Ectodermal cell (in vitro differentiated cells): ENCODE data around the gene SEPTIN1.

ENCODE experiments used
- H3K27ac ChIP-seq: 2 replicates; pipeline ENCODE4 v1.7.0; 2013; ENCODE audit warnings: mild to moderate bottlenecking, low read depth, low read length; ENCODE audit not compliant: insufficient read depth, poor library complexity, severe bottlenecking
- H3K27me3 ChIP-seq: 2 replicates; pipeline ENCODE4 v1.7.0; 2013; ENCODE audit warnings: mild to moderate bottlenecking, low read length; ENCODE audit not compliant: insufficient read depth, control insufficient read depth, poor library complexity, severe bottlenecking
- H3K36me3 ChIP-seq: one replicate; pipeline ENCODE4 v1.7.0; 2013; ENCODE audit warnings: low read length; ENCODE audit not compliant: control insufficient read depth, insufficient read depth
- H3K4me1 ChIP-seq: one replicate; pipeline ENCODE4 v1.7.0; 2013; ENCODE audit warnings: low read length; ENCODE audit not compliant: control insufficient read depth, insufficient read depth
- H3K4me3 ChIP-seq: 2 replicates; pipeline ENCODE4 v1.7.0; 2013; ENCODE audit warnings: low read depth, low read length, control low read depth; ENCODE audit not compliant: insufficient read depth
- H3K9me3 ChIP-seq: 2 replicates; pipeline ENCODE4 v1.7.0; 2013; ENCODE audit warnings: mild to moderate bottlenecking, low read length, moderate library complexity; ENCODE audit not compliant: control insufficient read depth
- WGBS, 2 experiments: methylation state at CpG; one replicate each; pipeline ENCODE4 v1.1.7; 2013; ENCODE audit warnings: missing lambda C conversion rate in 2 of 2; 5-methylcytosine and 5-hydroxymethylcytosine counted together

SEPTIN1 gene

GRCh38 chr16:30376461-30376902, 5.9 kb downstream of the SEPTIN1 start:
- Histone ChIP-seq H3K27ac (no peak overlapping the region), H3K4me3 (no peak overlapping the region), H3K36me3 (no peaks in the 10 kb centered on the region), H3K4me1 (peaks cover 20% of the 10 kb centered on the region), H3K9me3 (no peaks in the 10 kb centered on the region), H3K27me3 (no peaks in the 10 kb centered on the region)
- WGBS, 2 experiments, result 93 to 96% methylated on average over 8 of the region's 8 CpGs

GRCh38 chr16:30375864-30376263, 6.5 kb downstream of the SEPTIN1 start:
- Histone ChIP-seq H3K27me3 (no peaks in the 10 kb centered on the region), H3K4me3 (no peak overlapping the region), H3K27ac (no peak overlapping the region), H3K4me1 (peaks cover 23% of the 10 kb centered on the region), H3K36me3 (no peaks in the 10 kb centered on the region), H3K9me3 (no peaks in the 10 kb centered on the region)
- 89 to 92% methylated on average over 8 of the region's 8 CpGs for WGBS, 2 experiments

- WGBS, 2 experiments, result 83 to 90% methylated on average over 6 of the region's 6 CpGs
Measured at GRCh38 chr16:30374538-30374937, 7.8 kb downstream of the SEPTIN1 start, which contains the start of gene MYL11. Gene MYL11, plus strand, starts transcription at chr16:30374802. Its CDS starts 56 bp downstream, at chr16:30374858.

DNA sequence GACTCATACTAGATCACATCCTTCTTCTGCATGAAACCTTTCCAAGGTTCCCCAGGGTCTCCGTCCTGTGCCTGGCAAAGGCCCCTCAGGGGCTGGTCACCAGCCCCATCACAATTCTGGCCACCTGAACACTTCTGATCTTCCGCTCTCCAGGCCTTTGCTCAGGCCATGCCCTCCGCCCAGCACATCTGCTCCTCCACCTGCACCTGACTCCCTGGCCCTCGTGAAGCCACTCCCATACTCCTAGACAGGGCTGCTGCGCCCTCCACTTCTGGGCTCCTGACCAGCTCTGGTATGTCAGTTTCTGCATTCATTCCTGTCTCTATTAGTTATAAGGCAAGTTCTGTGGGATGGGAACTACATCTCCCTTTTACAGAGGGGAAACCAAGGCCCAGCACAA, 9.6 kb downstream of the SEPTIN1 start:
- Histone ChIP-seq H3K4me1 (peaks cover 33% of the 10 kb centered on the region), H3K9me3 (no peaks in the 10 kb centered on the region), H3K27ac (no peak overlapping the region), H3K36me3 (no peaks in the 10 kb centered on the region), H3K4me3 (no peak overlapping the region), H3K27me3 (no peaks in the 10 kb centered on the region)
- 93 to 94% methylated on average over 5 of the region's 5 CpGs for WGBS, 2 experiments

More at GRCh38 chr16:30374538-30374937, 7.8 kb downstream of the SEPTIN1 start, which contains the start of gene MYL11:
- Histone ChIP-seq H3K36me3 (no peaks in the 10 kb centered on the region), H3K27ac (no peak within 1 kb of the TSS), H3K27me3 (no peaks in the 10 kb centered on the region), H3K4me3 (no peak within 1 kb of the TSS), H3K4me1 (peaks cover 23% of the 10 kb centered on the region), H3K9me3 (no peaks in the 10 kb centered on the region)

DNA sequence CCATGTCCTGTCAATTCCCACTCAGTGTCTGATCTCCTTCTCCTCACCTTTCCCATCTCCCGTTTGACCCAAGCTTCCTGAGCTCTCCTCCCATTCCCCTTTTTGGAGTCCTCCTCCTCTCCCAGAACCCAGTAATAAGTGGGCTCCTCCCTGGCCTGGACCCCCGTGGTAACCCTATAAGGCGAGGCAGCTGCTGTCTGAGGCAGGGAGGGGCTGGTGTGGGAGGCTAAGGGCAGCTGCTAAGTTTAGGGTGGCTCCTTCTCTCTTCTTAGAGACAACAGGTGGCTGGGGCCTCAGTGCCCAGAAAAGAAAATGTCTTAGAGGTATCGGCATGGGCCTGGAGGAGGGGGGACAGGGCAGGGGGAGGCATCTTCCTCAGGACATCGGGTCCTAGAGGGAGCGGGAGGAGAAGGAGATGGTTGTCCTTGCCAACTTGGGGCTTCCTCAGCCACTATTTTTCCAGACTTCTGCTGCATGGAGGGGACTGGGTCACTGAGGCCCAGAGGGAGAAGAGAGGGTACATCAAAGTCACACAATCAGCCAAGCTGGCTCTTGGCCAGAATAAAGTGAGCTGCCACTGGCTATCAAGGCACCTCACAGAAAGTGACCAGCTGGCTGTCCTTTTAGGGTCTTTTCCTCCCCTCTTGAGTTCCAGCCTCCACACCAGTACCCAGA, 10.2 kb downstream of the SEPTIN1 start:
- H3K9me3 ChIP-seq, result no peaks in the 10 kb centered on the region
- no peak overlapping the region for H3K4me3 ChIP-seq
- no peaks in the 10 kb centered on the region for H3K36me3 ChIP-seq
- WGBS, 2 experiments, result 88 to 95% methylated on average over 6 of the region's 6 CpGs
- peaks cover 34% of the 10 kb centered on the region for H3K4me1 ChIP-seq
- H3K27me3 ChIP-seq, result no peaks in the 10 kb centered on the region
- no peak overlapping the region for H3K27ac ChIP-seq

- Histone ChIP-seq H3K4me3 (peak overlapping the region; percentile 43), H3K9me3 (no peaks in the 10 kb centered on the region), H3K4me1 (peaks cover 30% of the 10 kb centered on the region), H3K36me3 (no peaks in the 10 kb centered on the region), H3K27ac (peak overlapping the region; percentile 82), H3K27me3 (no peaks in the 10 kb centered on the region)
- 28 to 30% methylated on average over 11 of the region's 11 CpGs for WGBS, 2 experiments
Measured at GRCh38 chr16:30371248-30371816, 11.0 kb downstream of the SEPTIN1 start.

- Histone ChIP-seq H3K27ac (peak within 1 kb of the TSS; percentile 82), H3K36me3 (no peaks in the 10 kb centered on the region), H3K27me3 (no peaks in the 10 kb centered on the region), H3K9me3 (no peaks in the 10 kb centered on the region), H3K4me1 (peaks cover 24% of the 10 kb centered on the region), H3K4me3 (peak within 1 kb of the TSS; percentile 66)
- 0% methylated on average over 40 of the region's 40 CpGs for WGBS, 2 experiments
Measured at GRCh38 chr16:30370456-30371247, 11.7 kb downstream of the SEPTIN1 start, which contains the start of gene TBC1D10B. Gene TBC1D10B, minus strand, starts transcription at chr16:30370494. Its CDS starts 311 bp downstream, at chr16:30370183.

GRCh38 chr16:30369938-30370455, 12.4 kb downstream of the SEPTIN1 start:
- 0% methylated on average over 76 of the region's 76 CpGs for WGBS, 2 experiments
- Histone ChIP-seq H3K36me3 (no peaks in the 10 kb centered on the region), H3K27me3 (no peaks in the 10 kb centered on the region), H3K4me3 (peak overlapping the region; percentile 66), H3K27ac (no peak overlapping the region), H3K4me1 (peaks cover 20% of the 10 kb centered on the region), H3K9me3 (no peaks in the 10 kb centered on the region)

- WGBS, 2 experiments, result 14 to 16% methylated on average over 45 of the region's 45 CpGs
- H3K9me3 ChIP-seq, result no peaks in the 10 kb centered on the region
- peaks cover 20% of the 10 kb centered on the region for H3K4me1 ChIP-seq
- H3K36me3 ChIP-seq, result peaks cover 3% of the 10 kb centered on the region
- H3K27me3 ChIP-seq, result no peaks in the 10 kb centered on the region
- H3K4me3 ChIP-seq, result peak overlapping the region; percentile 66
- no peak overlapping the region for H3K27ac ChIP-seq
Measured at GRCh38 chr16:30369091-30369937, 13.0 kb downstream of the SEPTIN1 start.
